Stimulated activated CD4-positive, alpha-beta T cell treated with anti-CD3 and anti-CD28 coated beads, Interleukin-12 subunit alpha, Interleukin-12 subunit beta, amount 100 ng/mL, for 24 hours (primary cell): ENCODE results near the gene ANO8.
"Not testable (repeated sequence)": the region's sequence is repeated elsewhere in the genome, so short reads cannot be mapped to it uniquely, and the experiment has no call there.

Source experiments
- DNase-seq, 2 experiments: peaks; one replicate each; pipeline ENCODE4 v3.0.0-alpha.2; 2020; ENCODE audit warnings: low read depth in 2 of 2

Gene ANO8

DNA sequence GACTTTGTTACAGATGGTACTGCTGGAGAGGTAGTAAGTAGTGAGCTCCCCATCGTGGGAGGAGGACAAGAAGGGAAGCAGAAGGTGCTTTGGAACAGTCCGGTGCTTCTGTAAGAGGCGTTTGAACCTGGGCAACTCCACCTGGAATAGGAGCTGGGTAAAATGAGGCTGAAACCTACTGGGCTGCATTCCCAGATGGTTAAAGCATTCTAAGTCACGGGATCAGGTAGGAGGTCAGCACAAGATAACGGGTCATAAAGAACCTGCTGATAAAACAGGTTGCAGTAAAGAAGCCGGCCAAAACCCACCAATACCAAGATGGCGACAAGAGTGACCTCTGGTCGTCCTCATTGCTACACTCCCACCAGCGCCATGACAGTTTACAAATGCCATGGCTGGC lies 47.9 kb downstream of the ANO8 start:
- DNase-seq, result no peak

DNA sequence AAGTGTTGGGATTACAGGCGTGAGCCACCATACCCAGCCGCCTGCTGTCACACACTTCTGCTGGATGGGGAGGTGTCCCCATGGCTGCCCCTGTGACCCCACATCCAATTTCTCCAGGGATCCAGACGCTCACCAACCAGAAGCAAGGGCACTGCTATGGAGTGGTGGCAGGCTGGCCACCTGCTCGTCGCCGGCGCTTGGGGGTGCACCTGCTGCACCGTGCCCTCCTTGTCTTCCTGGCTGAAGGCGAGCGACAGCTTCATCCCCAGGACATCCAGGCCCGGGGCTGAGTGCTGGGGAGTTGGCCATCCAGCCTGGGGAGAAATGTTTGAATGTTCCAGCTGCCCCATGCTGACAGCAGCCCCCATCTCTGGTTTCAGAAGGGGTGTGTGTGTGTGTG lies 48.4 kb downstream of the ANO8 start:
- DNase-seq, result no peak

DNA sequence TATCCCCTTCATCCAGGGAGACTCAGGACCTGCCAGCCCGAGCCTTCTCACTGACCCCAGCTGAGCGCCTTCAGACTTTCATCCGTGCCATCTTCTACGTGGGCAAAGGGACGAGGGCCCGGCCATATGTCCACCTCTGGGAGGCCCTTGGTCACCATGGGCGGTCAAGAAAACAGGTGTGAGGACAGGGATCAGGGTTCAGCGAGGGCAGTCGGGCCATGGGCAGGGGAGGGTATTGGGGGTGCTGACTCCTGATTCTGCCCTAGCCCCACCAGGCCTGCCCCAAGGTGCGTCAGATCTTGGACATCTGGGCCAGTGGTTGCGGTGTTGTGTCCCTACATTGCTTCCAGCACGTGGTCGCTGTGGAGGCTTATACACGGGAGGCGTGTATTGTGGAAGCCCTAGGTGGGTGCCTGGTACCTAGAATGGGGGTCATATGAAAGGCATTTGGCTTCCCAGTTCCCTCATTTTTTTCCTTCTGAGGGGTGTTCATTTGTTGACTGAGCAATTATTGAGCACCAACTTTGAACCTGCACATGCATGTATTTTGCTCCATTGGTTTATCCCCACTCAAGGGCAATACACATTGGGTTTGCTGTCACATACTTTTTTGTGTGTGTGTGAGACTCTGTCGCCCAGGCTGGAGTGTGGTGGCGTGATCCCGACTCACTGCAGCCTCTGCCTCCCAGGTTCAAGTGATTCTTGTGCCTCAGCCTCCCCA lies 49.1 kb downstream of the ANO8 start:
- DNase-seq, result no peak

DNA sequence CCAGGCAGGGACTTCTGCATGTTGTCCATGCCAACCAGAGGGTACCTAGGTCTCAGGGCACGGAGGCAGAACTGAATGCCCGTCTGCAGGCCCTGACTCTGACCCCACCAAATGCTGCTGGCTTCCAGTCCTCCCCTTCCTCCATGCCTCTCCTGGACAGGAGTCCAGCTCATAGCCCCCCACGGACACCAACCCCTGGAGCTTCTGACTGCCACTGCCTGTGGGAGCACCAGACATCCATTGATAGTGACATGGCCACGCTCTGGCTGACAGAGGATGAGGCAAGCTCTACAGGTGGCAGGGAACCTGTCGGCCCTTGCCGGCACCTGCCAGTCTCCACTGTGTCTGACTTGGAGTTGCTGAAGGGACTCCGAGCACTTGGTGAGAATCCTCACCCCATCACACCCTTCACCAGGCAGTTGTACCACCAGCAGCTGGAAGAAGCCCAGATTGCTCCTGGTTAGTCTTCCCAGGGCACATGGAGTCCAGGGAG lies 51.1 kb downstream of the ANO8 start:
- no peak for DNase-seq

DNA sequence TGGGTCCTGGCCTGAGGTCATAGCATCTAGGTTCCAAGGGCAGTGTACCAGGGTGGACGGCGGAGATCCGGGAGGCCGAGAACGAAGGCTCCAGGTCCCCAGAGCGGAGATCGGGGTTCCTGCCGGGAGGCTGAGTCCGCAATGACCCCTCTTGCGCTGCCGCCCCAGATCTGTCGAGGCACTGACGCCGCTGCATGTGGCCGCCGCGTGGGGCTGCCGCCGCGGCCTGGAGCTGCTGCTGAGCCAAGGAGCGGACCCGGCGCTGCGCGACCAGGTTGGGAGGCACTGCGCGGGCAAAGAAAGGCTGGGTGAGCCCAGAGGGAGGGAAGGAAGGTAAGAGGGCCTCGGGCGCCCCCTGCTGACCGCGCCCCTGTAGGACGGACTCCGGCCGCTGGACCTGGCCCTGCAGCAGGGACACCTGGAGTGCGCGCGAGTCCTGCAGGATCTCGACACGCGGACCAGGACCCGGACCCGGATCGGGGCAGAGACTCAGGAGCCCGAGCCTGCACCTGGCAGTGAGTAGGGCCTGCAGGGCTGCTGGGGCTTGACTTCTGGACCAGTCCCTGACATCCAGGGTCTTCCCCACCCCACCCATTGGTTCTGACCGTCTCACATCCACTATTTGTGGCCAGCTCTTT lies 52.0 kb downstream of the ANO8 start:
- DNase-seq, result peak; percentile 51 to 77

DNA sequence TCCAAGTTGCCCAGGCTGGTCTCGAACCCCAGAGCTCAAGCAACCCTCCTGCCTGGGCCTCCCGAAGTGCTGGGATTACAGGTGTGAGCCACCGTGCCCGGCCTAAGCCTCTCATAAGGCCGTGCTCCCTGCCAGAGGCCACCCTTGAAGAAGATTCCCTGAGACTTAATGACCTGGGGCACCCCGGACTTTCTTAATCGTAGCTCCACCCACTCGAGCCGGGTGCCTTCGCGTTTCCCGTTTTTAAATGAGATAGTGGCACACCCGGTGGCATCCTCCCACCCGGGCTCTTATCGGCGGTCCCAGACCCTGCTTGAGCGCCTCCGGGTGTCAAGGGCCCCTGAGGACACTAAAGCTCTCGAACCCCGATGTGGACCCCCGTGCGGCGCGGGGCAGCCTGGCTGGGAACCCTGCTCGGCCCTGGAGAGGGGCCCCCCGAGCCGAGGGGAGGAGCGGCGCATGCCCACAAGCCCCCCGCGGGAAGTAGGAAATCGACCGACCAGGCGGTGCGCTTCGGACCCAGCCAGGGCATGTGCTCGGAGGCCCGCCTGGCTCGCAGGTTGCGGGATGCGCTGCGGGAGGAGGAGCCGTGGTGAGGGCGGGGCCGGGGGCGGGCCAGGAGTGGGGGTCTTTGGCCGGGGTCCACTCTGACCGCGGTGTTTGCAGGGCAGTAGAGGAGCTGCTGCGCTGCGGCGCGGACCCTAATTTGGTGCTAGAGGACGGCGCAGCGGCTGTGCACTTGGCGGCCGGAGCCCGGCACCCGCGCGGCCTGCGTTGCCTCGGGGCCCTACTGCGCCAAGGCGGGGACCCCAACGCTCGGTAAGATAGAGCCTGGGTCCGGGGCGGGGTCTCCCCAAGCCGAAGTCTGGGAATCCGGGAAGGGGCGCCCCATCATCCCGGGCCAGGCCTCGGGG lies 53.0 kb downstream of the ANO8 start, which contains the start of gene ANKLE1:
Gene ANKLE1 (plus strand): TSS at position 511 of the 914 bp plus-strand sequence. CDS start 20 bp downstream, at position 531.
- DNase-seq, result peak in 1 of 2 experiments; percentile 28

DNA sequence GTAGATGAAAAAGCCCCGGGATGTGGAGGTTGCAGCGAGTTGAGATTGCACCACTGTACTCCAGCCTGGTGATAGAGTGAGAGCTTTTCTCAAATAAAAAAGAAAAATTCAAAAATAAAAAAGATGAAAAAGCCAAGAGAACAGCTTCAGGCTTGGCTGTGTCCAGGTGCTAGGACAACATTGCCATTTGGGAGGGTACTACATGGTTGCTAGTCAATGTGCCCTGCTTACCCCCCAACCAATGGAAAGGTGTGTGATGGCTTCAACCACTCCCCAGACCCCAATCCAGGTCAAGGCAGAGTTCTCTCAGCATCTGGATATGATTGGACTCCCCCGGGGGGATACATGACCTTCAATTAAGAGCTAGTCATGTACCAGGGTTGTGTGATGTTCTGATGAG lies 55.2 kb downstream of the ANO8 start:
- no peak for DNase-seq

DNA sequence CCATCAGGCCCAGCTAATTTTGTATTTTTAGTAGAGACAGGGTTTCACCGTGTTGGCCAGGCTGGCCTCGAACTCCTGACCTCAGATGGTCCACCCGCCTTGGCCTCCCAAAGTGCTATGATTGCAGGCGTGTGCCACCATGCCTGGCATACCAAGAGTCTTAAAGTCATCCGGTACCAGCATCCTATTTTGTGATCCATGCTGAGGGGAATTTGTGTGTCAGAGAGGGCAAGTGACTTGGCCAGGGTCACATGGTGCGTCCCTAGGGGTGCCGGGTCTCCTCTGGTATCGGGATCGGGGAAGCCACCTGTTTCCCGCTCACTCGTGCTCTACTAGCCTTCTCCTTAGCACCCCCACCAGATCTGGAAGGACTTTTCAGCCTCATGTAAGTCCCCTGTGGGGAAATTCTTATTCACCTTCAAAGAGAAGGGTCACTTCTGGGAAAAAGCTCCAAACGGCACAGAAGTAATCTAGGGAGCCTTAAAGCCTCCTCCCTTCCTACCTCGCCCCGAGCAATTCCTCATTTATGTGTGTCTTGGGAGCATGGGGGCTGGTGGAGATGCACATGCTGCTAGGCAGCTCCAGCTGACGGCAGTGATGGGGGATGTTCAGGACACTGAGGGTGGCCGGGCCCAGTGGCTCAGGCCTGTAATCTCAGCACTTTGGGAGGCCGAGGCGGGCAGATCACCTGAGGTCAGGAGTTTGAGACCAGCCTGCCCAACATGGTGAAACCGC lies 59.0 kb downstream of the ANO8 start:
- no peak for DNase-seq

DNA sequence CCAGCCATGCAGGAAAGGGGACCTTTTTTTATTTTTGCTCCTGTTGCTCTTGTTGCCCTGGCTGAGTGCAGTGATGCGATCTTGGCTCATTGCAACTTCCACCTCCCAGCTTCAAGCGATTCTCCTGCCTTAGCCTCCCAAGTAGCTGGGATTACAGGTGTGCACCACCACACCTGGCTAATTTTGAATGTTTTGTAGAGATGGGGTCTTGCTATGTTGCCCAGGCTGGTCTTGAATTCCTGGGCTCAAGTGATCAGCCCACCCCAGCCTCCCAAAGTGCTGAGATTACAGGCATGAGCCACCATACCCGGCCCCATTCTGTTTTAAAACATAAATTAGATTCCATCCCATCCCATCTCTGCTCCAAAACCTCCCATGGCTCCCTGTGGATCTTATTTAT lies 59.8 kb downstream of the ANO8 start:
- not testable (repeated sequence) for DNase-seq
